Measurements from ENCODE around the gene MBTPS1. TPM values are rescaled to one million over a fixed set of nuclear protein-coding genes. Genes with fewer than 3 reads are reported as not detected.

The MBTPS1 gene
- total RNA-seq = 70.9 and 86.5 TPM in 2 replicates

- peak within 1 kb of the TSS; percentile 79 for H3K4me3 ChIP-seq (ENCODE audit: low read depth, low read length)
- H3K27me3 ChIP-seq (ENCODE audit: control insufficient read depth, insufficient read depth, low read length) = no peaks in the 10 kb centered on the region
- peak; percentile 81 for DNase-seq (ENCODE audit: low read depth)
- TF ChIP-seq, protein P1, sequence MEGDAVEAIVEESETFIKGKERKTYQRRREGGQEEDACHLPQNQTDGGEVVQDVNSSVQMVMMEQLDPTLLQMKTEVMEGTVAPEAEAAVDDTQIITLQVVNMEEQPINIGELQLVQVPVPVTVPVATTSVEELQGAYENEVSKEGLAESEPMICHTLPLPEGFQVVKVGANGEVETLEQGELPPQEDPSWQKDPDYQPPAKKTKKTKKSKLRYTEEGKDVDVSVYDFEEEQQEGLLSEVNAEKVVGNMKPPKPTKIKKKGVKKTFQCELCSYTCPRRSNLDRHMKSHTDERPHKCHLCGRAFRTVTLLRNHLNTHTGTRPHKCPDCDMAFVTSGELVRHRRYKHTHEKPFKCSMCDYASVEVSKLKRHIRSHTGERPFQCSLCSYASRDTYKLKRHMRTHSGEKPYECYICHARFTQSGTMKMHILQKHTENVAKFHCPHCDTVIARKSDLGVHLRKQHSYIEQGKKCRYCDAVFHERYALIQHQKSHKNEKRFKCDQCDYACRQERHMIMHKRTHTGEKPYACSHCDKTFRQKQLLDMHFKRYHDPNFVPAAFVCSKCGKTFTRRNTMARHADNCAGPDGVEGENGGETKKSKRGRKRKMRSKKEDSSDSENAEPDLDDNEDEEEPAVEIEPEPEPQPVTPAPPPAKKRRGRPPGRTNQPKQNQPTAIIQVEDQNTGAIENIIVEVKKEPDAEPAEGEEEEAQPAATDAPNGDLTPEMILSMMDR (IDR thresholded peaks at IDR 0.05; ENCODE audit: insufficient read depth, low read length, poor library complexity, severe bottlenecking) = no peak
- no peaks in the 10 kb centered on the region for H3K36me3 ChIP-seq (ENCODE audit: control insufficient read depth, insufficient read depth, low read length)
Measured at GRCh38 chr16:84116720-84117493, at the start of gene MBTPS1. Gene MBTPS1, minus strand, starts transcription at chr16:84116942. Its CDS starts 15,159 bp downstream, at chr16:84101783.

DNA sequence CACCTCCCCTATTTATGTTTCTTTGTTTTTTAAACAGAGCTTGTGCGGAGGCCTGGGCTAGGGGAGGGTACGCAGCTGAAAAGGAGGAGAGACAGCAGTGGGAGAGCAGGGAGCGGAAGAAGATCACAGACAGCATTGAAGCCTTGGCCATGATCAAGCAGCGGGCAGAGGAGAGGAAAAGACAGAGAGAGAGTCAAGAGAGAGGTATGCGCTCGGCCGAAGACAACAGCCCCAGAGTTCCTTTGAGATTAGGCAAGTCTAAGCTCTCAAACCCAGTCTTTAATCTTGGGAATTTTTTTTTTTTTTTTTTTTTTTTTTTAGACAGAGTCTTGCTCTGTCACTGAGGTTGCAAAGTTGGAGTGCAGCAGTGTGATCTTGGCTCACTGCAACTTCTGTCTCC is 49.0 kb upstream of the MBTPS1 start:
- peaks cover 11% of the 10 kb centered on the region for H3K27me3 ChIP-seq (ENCODE audit: control insufficient read depth, insufficient read depth, low read length)
- no peak for DNase-seq (ENCODE audit: low read depth)
- no peak overlapping the region for H3K4me3 ChIP-seq (ENCODE audit: low read depth, low read length)
- TF ChIP-seq, protein P1 (IDR thresholded peaks at IDR 0.05; ENCODE audit: insufficient read depth, low read length, poor library complexity, severe bottlenecking) = no peak
- no peaks in the 10 kb centered on the region for H3K36me3 ChIP-seq (ENCODE audit: control insufficient read depth, insufficient read depth, low read length)

- no peak for DNase-seq (ENCODE audit: low read depth)
- Histone ChIP-seq H3K36me3 (ENCODE audit: control insufficient read depth, insufficient read depth, low read length) (no peaks in the 10 kb centered on the region), H3K4me3 (ENCODE audit: low read depth, low read length) (no peak overlapping the region), H3K27me3 (ENCODE audit: control insufficient read depth, insufficient read depth, low read length) (peaks cover 7% of the 10 kb centered on the region)
- TF ChIP-seq, protein P1 (IDR thresholded peaks at IDR 0.05; ENCODE audit: insufficient read depth, low read length, poor library complexity, severe bottlenecking) = no peak
Measured at GRCh38 chr16:84161801-84162200, 45.1 kb upstream of the MBTPS1 start.

DNA sequence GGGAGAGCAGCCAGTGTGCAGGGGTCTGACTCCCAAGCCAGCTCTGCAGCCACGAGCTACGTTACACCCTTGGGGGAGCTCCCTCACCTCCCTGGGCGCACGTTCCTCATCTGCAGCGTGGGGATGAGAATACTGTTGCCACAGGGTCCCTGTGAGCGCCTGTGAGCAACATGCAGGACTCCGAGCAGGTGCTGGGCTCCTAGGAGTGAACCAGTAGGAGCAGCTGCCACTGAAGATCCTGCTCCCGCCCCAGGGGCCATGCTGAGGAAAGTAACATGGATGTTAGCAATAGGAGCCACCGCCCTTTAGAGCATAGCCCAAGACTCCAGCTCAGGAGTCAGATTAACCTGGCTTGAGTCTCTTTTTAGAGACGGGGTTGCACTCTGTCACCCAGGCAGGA is 44.3 kb upstream of the MBTPS1 start:
- no peak for DNase-seq (ENCODE audit: low read depth)
- peaks cover 5% of the 10 kb centered on the region for H3K27me3 ChIP-seq (ENCODE audit: control insufficient read depth, insufficient read depth, low read length)
- TF ChIP-seq, protein P1 (IDR thresholded peaks at IDR 0.05; ENCODE audit: insufficient read depth, low read length, poor library complexity, severe bottlenecking) = no peak
- H3K4me3 ChIP-seq (ENCODE audit: low read depth, low read length) = no peak overlapping the region
- no peaks in the 10 kb centered on the region for H3K36me3 ChIP-seq (ENCODE audit: control insufficient read depth, insufficient read depth, low read length)

DNA sequence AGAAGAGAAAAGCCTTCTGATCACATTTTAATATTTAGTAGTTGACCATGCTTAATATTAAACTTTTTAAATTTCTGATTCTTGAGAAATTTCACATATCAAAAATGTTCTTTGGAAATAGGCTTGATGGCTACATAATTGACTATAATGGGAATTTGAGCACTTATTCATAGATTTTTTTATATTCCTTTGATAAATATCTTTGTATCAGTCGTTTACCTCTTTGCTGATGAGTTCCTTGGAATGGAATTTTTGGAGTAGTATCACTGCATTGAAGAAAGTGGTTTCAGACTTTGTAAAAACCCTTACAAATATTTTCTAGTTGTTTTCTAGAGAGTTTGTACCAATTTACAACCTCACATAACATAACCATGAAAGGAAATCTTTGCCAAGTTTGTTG is 43.1 kb upstream of the MBTPS1 start:
- no peak for DNase-seq (ENCODE audit: low read depth)
- TF ChIP-seq, protein P1 (IDR thresholded peaks at IDR 0.05; ENCODE audit: insufficient read depth, low read length, poor library complexity, severe bottlenecking) = no peak
- H3K4me3 ChIP-seq (ENCODE audit: low read depth, low read length) = no peak overlapping the region
- H3K27me3 ChIP-seq (ENCODE audit: control insufficient read depth, insufficient read depth, low read length) = peaks cover 5% of the 10 kb centered on the region
- no peaks in the 10 kb centered on the region for H3K36me3 ChIP-seq (ENCODE audit: control insufficient read depth, insufficient read depth, low read length)

- no peak for DNase-seq (ENCODE audit: low read depth)
- Histone ChIP-seq H3K27me3 (ENCODE audit: control insufficient read depth, insufficient read depth, low read length) (peaks cover 3% of the 10 kb centered on the region), H3K36me3 (ENCODE audit: control insufficient read depth, insufficient read depth, low read length) (no peaks in the 10 kb centered on the region), H3K4me3 (ENCODE audit: low read depth, low read length) (no peak overlapping the region)
- TF ChIP-seq, protein P1 (IDR thresholded peaks at IDR 0.05; ENCODE audit: insufficient read depth, low read length, poor library complexity, severe bottlenecking) = no peak
Measured at GRCh38 chr16:84159007-84159406, 42.3 kb upstream of the MBTPS1 start.

Measured in kidney epithelial cell (primary cell).